Panc1 (cell line): ENCODE measurements around the gene CFLAR.

Source experiments
- POLR2AphosphoS5 ChIP-seq: IDR thresholded peaks from 2 replicates; pipeline ENCODE4 v1.6.1; 2012; ENCODE audit warnings: mild to moderate bottlenecking, low read depth, low read length, moderate library complexity
- TF ChIP-seq, protein P1 (sequence below): fragments of 450-650 bp; IDR thresholded peaks from 2 replicates; pipeline ENCODE4 v1.5.1; 2017; ENCODE audit warnings: mild to moderate bottlenecking

DNA sequence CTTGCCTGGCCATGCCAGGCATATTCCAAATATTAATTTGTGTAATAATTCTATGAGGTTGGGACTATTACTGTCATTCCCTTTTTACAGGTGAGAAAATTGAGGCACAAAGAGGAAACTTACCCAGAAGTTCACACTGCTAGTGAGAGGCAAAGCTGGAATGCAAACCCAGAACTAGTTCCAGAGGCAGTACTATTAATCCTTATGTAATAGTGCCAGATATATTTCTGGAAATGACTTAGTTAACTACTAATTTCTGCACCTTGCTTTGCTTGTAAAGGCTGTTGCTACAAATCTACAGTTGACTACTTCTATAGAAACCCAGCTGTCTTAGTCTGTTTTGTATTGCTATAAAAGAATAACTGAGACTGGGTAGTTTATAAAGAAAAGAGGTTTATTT is 5.3 kb upstream of the CFLAR start:
- TF ChIP-seq, protein P1, sequence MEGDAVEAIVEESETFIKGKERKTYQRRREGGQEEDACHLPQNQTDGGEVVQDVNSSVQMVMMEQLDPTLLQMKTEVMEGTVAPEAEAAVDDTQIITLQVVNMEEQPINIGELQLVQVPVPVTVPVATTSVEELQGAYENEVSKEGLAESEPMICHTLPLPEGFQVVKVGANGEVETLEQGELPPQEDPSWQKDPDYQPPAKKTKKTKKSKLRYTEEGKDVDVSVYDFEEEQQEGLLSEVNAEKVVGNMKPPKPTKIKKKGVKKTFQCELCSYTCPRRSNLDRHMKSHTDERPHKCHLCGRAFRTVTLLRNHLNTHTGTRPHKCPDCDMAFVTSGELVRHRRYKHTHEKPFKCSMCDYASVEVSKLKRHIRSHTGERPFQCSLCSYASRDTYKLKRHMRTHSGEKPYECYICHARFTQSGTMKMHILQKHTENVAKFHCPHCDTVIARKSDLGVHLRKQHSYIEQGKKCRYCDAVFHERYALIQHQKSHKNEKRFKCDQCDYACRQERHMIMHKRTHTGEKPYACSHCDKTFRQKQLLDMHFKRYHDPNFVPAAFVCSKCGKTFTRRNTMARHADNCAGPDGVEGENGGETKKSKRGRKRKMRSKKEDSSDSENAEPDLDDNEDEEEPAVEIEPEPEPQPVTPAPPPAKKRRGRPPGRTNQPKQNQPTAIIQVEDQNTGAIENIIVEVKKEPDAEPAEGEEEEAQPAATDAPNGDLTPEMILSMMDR, result no peak
- TF ChIP-seq POLR2AphosphoS5, result no peak
